Activated CD4-positive, CD25-positive, alpha-beta regulatory T cell (primary cell): ENCODE results near the gene PRDM5.
A peak's percentile ranks its signal among the peaks of the same experiment; 100 is the strongest.

ENCODE experiments used
- DNase-seq, 4 experiments: peaks; one replicate each; lab custom pipeline; 2025; lab: John Stamatoyannopoulos, UW

PRDM5 gene

GRCh38 chr4:120922381-120923206 lies at the start of gene PRDM5:
Gene PRDM5, minus strand, starts transcription at chr4:120922726. Its CDS starts 118 bp downstream, at chr4:120922608.
- peak in 1 of 4 experiments; percentile 4 for DNase-seq

GRCh38 chr4:120971884-120972283 lies 49.4 kb upstream of the PRDM5 start:
- no peak for DNase-seq

DNA sequence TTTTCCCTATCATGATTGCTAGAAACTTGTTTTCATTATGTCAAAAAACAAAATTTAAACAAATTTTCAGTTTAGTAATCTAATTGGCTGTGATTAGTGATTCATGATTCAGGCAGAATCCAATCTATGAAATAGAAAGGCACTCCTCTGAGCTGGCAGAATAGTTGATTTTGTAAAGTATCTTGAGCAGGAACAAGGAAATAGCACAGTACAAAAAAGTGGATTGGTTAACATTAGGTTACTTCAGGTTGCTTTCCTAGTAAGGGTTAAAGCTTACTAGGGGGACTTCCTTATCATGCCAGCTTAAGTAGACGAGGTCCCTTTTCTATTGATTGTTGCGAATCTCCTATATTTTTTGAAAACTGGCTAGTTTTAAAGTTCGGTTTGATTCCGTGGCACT lies 43.4 kb upstream of the PRDM5 start:
- DNase-seq = no peak

GRCh38 chr4:120964596-120964995 lies 42.1 kb upstream of the PRDM5 start:
- no peak for DNase-seq

GRCh38 chr4:120963449-120963848 lies 40.9 kb upstream of the PRDM5 start:
- no peak for DNase-seq

DNA sequence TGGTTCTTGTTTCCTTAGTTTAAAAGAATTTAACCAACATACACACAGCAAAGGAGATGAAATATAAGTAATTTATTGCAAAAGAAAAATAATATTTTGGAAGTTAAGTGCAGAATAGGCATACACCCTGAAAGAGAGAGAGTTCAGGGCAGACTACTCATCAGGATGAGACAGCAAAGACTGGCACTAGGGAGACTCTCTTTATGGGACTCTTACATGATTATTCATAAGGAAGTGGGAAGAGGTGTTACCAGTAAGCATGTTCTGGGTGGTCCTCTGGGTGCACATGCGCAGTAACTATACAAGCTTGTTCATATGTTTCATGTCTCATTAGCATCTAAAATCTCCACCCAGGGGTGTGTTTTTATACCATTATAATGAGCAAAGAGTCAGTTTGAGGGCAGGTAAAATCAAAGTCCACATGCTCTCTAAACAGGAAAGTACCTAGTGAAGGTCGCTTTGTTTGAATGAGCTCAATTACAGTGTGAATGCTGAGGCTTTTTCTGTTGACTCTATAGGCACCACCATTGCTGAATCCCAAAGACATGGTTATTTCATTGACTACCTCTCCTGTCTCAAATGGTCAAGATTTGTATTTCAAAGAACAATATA lies 38.2 kb upstream of the PRDM5 start:
- no peak for DNase-seq

DNA sequence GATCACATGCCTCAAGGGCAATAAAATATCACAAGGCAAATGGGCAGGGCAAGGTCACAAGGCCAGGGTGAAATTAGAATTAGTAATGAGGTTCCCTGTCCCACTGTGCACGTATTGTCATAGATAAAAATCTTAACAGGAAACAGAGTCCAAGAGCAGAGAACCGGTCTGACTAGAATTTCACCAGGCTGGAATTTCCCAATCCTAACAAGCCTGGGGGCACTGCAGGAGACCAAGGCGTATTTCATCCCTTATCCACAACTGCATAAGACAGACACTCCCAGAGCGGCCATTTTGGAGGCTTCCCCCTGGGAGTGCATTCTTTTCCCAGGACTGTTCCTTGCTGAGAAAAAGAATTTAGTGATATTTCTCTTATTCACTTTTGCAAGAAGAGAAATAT lies 25.9 kb upstream of the PRDM5 start:
- DNase-seq = no peak

DNA sequence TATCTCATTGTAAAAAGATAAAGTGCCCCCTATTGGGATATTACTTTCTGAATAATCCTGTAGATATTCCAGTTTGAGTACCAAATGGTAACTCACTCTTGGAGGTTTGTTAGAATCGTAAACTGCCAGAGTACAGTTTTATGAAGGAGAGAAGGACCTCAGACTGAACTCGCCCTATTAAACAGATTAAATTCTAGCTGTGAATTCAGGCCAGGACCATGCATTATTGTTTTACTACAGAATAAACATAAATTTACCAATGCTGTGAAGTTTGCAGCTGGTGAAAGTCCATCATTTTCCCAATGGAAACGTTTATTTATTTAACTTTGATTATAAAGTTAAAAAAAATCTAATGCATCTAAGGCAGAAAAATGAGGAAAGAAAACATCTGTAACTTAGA lies 20.2 kb upstream of the PRDM5 start:
- no peak for DNase-seq

DNA sequence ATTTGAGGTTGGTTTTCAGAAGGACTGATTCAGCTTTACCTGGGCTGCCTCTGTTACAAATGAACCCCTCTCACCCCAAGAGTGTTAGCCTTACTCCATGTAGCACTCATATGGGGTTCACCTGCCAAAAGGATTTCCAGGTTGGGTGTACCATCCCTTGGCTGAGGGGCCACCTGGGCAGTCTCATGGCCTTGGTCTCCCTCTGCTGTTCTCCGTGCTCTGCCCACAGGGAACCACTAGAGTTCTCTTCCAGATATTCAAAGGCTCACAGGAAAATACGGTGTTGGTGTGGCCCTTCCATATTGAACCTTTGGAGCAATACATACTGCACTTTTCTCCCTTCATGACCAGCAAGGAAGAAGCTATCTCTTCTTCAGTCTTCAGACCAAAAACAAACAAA lies 18.0 kb upstream of the PRDM5 start:
- DNase-seq = no peak

- no peak for DNase-seq
Observed at GRCh38 chr4:120939693-120940092, 17.2 kb upstream of the PRDM5 start.

DNA sequence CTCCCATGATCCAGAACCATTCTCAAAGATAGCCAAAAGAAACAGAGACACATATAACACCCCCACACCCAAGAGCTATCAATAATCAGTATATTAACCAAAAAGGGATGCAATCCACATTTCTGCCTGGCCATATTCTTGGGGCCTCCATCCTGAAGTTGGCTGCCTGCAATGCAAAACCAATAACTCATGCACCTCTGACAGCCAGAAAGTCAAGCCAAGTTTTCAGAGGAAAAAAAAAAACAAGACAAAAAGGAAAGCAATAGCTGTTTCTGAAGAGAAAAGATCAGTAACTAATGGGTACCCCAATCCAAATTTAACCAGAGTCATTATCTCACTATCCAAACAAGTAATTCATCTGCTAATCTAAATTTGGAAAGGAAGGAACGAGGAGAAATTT lies 7.3 kb upstream of the PRDM5 start:
- DNase-seq = no peak

GRCh38 chr4:120927801-120928409 lies 5.4 kb upstream of the PRDM5 start:
- DNase-seq = no peak

- no peak for DNase-seq
Observed at GRCh38 chr4:120926358-120927025, 4.0 kb upstream of the PRDM5 start.

DNA sequence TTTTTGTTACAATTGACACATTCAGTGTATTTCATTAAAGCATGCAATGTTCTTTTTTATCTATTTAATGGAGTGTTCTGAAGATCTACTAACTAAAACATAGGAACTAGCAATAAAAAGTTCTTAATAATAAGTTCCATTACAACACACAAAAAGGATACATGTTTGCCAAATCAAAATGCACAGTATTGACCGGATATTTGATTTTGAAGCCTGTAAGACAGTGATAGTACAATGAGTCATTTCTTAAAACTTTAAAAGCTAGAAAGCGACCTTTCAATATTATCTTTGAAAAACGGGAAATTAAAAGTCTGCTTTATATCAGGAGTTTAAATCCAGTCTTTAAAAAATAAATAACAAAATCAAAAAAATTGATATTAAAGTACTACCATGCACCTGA lies 2.4 kb upstream of the PRDM5 start:
- no peak for DNase-seq

- DNase-seq = no peak
Observed at GRCh38 chr4:120923207-120923522, 639 bp upstream of the PRDM5 start.

- peak in 1 of 4 experiments; percentile 1 for DNase-seq
Observed at GRCh38 chr4:120921456-120922380, 808 bp downstream of the PRDM5 start.

DNA sequence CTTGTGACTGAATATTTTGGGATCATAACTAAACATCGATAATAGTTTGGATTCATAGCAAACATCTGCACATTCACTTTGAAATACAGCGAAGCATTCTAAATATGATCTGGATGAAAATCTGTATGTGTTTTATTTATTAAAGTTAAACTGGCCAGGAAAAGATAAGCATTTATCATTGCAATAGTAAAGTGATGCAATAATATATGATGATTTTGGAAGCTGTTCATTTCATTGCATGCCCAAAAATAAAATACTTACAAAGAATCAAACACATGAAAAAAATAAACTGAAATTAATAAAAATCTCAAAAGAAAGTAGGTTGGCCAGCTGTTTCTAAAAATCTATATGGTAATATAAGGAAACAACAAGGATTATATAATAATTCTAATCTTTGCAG lies 1.9 kb downstream of the PRDM5 start:
- DNase-seq = no peak

DNA sequence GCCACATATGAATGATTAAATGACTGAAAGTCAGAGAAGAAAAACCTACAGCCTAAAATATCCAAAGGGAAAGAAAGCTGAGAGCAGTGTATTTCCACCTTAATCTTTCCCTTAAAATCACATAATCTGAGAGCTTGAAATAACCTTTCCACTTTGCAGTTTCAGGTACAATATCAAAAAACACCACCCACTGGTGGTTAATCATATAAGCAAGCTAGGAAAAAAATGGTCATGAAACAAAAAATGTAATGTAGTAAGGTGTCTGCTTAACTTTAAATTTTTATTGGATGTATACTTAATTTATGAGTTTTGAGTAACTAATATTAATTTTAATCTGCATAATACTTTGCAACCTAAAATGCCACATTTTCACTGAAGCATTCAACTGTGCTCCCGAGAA lies 3.2 kb downstream of the PRDM5 start:
- no peak for DNase-seq

- DNase-seq = no peak
Observed at GRCh38 chr4:120918788-120919187, 3.7 kb downstream of the PRDM5 start.

GRCh38 chr4:120918092-120918491 lies 4.4 kb downstream of the PRDM5 start:
- no peak for DNase-seq

DNA sequence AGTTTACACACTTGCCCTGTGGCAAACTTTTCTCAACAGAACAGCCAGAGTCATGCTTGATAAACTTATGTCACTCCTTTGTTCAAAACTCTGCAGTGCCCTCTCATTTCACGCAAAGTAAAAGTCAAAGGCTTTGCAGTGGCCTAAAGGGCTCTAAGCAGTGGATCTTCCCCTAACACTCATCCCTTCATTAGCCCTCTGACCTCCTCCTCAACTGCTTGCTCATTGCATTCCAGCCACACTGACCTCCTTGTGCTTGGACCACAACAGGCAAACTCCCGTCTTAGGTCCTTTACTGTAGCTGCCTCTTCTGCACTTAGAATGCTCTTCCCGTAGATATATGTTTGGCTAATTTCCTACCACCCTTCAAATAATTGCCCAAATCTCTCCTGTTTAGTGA lies 5.6 kb downstream of the PRDM5 start:
- DNase-seq = no peak

DNA sequence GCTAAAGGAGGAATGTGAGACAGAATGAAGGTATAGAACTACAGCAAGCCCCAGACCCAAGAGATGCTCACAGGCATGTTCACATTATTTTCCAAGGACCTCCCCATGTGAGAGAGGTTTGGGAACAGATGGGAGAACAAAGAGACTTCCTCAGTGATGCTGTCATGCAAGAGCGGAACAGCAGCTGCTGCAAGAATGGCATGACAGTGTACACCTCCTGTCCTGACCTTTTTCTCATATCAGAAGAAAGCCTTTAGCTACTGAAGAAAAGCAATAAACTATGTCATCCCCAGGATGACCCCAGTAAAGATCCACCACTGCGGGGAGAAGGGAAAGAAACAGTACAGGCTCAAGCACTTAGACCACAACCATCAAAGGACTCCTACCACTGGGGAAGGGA lies 7.2 kb downstream of the PRDM5 start:
- DNase-seq = no peak
